Sigmoid colon (tissue), 7 donors: ENCODE data around the gene NLRP4. TPM values are rescaled to one million over a fixed set of nuclear protein-coding genes. Genes with fewer than 3 reads are reported as not detected.
"Not testable (repeated sequence)": the region's sequence is repeated elsewhere in the genome, so short reads cannot be mapped to it uniquely, and the experiment has no call there.

Experiments used
- DNase-seq: peaks from one replicate; pipeline ENCODE4 v3.0.0-alpha.2; 2019
- H3K27ac ChIP-seq, 4 donors: fragments of 200-600 bp; sonication (generic); one replicate each; pipeline ENCODE4 v1.5.1; 2016 to 2019; ENCODE audit warnings: mild to moderate bottlenecking in 1 of 4
- H3K27me3 ChIP-seq, 3 donors: fragments of 200-600 bp; sonication (generic); one replicate each; pipeline ENCODE4 v1.5.1; 2019; ENCODE audit warnings: mild to moderate bottlenecking in 1 of 3
- H3K36me3 ChIP-seq, 4 donors: fragments of 200-600 bp; sonication (generic); one replicate each; pipeline ENCODE4 v1.5.1; 2016 to 2019
- H3K4me1 ChIP-seq, 4 donors: fragments of 200-600 bp; sonication (generic); one replicate each; pipeline ENCODE4 v1.5.1; 2017 to 2019
- H3K4me3 ChIP-seq, 4 donors: fragments of 200-600 bp; sonication (generic); one replicate each; pipeline ENCODE4 v1.5.1; 2017 to 2019; ENCODE audit warnings: mild to moderate bottlenecking in 2 of 4, moderate library complexity in 1 of 4
- H3K9me3 ChIP-seq, 4 donors: fragments of 200-600 bp in 3 of 4; sonication (generic) in 3 of 4; one replicate each; pipeline versions ENCODE4 v1.5.1 to v1.6.1; 2013 to 2019
- CTCF ChIP-seq, 4 experiments: fragments of 450-650 bp in 3 of 4; fragments of 200-600 bp in 1 of 4; IDR thresholded peaks; one replicate each; pipeline ENCODE4 v1.5.1; 2016 to 2019; ENCODE audit warnings: antibody characterized with exemption in 4 of 4, mild to moderate bottlenecking in 3 of 4, moderate library complexity in 2 of 4
- EP300 ChIP-seq, 4 donors: sonication (generic); formaldehyde crosslinking; IDR thresholded peaks; one replicate each; pipeline ENCODE4 v1.6.1; 2017; ENCODE audit warnings: antibody characterized with exemption in 4 of 4
- POLR2A ChIP-seq, 2 donors: fragments of 450-650 bp; IDR thresholded peaks; one replicate each; pipeline ENCODE4 v1.6.1; 2016; ENCODE audit warnings: antibody characterized with exemption in 2 of 2, mild to moderate bottlenecking in 2 of 2, moderate library complexity in 2 of 2
- POLR2AphosphoS5 ChIP-seq, 4 donors: sonication (generic); formaldehyde crosslinking; IDR thresholded peaks; one replicate each; pipeline ENCODE4 v1.6.1; 2017; ENCODE audit warnings: antibody characterized with exemption in 4 of 4
- WGBS, 2 donors: extraction: QIAGEN DNeasy Blood & Tissue Kit; methylation state at CpG; one replicate each; pipeline ENCODE4 v1.1.7; 2013; 5-methylcytosine and 5-hydroxymethylcytosine counted together
- intact Hi-C: fragments of 100-400 bp; cut with DNase I; formaldehyde crosslinking; loops from one replicate; pipeline ENCODE4 v1.15.1; 2023
- polyA plus RNA-seq, 3 donors: library from polyadenylated mRNA; stranded (reverse); fragments of 200-250 nt; gene quantifications; one replicate each; pipeline ENCODE4 v1.2.3, GENCODE V29; 2013
- total RNA-seq, 4 donors: library from RNA; depleted of rRNA; stranded (reverse); fragments of >200 nt; gene quantifications; one replicate each; pipeline ENCODE4 v1.1.0, GENCODE V29; 2016
- donor health status: healthy with polysubstance abuse.
- donor health status: Bipolar disorder and iron deficiency.
- donor health status: healthy.

The NLRP4 gene
- total and polyA plus RNA-seq, 7 donors: 0.17 TPM; not detected in 6

GRCh38 chr19:55927991-55928390 lies 91.7 kb downstream of the NLRP4 start:
- Histone ChIP-seq H3K9me3 (peaks cover 0 to 6% (median 0%) of the 10 kb centered on the region in 4 donors), H3K27ac (no peak overlapping the region), H3K4me1 (no peaks in the 10 kb centered on the region), H3K27me3 (no peaks in the 10 kb centered on the region), H3K36me3 (no peaks in the 10 kb centered on the region), H3K4me3 (no peak overlapping the region)
- 76 to 79% methylated on average over 8 of the region's 8 CpGs for WGBS, 2 donors
- intact Hi-C loops: no loop called here
- TF ChIP-seq POLR2A (IDR thresholded peaks at IDR 0.05): no peak
- TF ChIP-seq CTCF (IDR thresholded peaks at IDR 0.05): no peak
- no peak for TF ChIP-seq POLR2AphosphoS5 (IDR thresholded peaks at IDR 0.05)
- no peak for DNase-seq

GRCh38 chr19:55929258-55929657 lies 92.9 kb downstream of the NLRP4 start:
- DNase-seq, intact Hi-C loops, H3K27me3 ChIP-seq, H3K36me3 ChIP-seq, H3K4me3 ChIP-seq, H3K27ac ChIP-seq, H3K4me1 ChIP-seq, H3K9me3 ChIP-seq: not testable (repeated sequence)
- WGBS, 2 donors: 86 to 94% methylated on average over 5 of the region's 5 CpGs

GRCh38 chr19:55930996-55931515 lies 94.7 kb downstream of the NLRP4 start:
- Histone ChIP-seq H3K36me3 (no peaks in the 10 kb centered on the region), H3K27me3 (no peaks in the 10 kb centered on the region), H3K27ac (no peak overlapping the region), H3K4me3 (no peak overlapping the region), H3K4me1 (no peaks in the 10 kb centered on the region), H3K9me3 (no peaks in the 10 kb centered on the region)
- intact Hi-C loops: no loop called here
- 73 to 86% methylated on average over 14 of the region's 14 CpGs for WGBS, 2 donors
- DNase-seq: no peak
- no peak for TF ChIP-seq POLR2A (IDR thresholded peaks at IDR 0.05)
- no peak for TF ChIP-seq POLR2AphosphoS5 (IDR thresholded peaks at IDR 0.05)
- TF ChIP-seq CTCF (IDR thresholded peaks at IDR 0.05): no peak
- TF ChIP-seq EP300 (IDR thresholded peaks at IDR 0.05): no peak

Other genes starting within 250 kb of the NLRP4 start
- gene FIZ1, start 237.0 kb upstream of the NLRP4 start, total RNA-seq: 1 to 10 TPM; 3.5 to 9.6 (median 9.1) TPM
- gene FIZ1, start 237.0 kb upstream of the NLRP4 start, polyA plus RNA-seq: 1 to 10 TPM; 5.3 to 9.0 (median 7.2) TPM
- gene ZNF524, start 236.3 kb upstream of the NLRP4 start, total RNA-seq: 10 to 100 TPM; 24.5 to 37.1 (median 31.3) TPM
- 10 to 100 TPM; 44.1 to 49.2 (median 45.5) TPM for gene ZNF524, start 236.3 kb upstream of the NLRP4 start, polyA plus RNA-seq
- gene ZNF865, start 230.9 kb upstream of the NLRP4 start, total RNA-seq: 1 to 10 TPM; 2.3 to 8.6 (median 3.4) TPM
- gene ZNF865, start 230.9 kb upstream of the NLRP4 start, polyA plus RNA-seq: 1 to 10 TPM; 2.4 to 9.3 (median 3.0) TPM
- gene ZNF784, start 212.0 kb upstream of the NLRP4 start, total RNA-seq: 1 to 10 TPM; 2.8 to 9.1 (median 3.7) TPM
- 1 to 10 TPM; 7.2 to 8.2 (median 7.2) TPM for gene ZNF784, start 212.0 kb upstream of the NLRP4 start, polyA plus RNA-seq
- 10 to 100 TPM; 23.5 to 45.5 (median 31.1) TPM for gene ZNF580, start 195.5 kb upstream of the NLRP4 start, total RNA-seq
- gene ZNF580, start 195.5 kb upstream of the NLRP4 start, polyA plus RNA-seq: 10 to 100 TPM; 10.4 to 27.9 (median 13.8) TPM
- 10 to 100 TPM; 18.2 to 43.2 (median 24.5) TPM for gene ZNF581, start 192.9 kb upstream of the NLRP4 start, total RNA-seq
- 10 to 100 TPM; 17.1 to 24.4 (median 23.4) TPM for gene ZNF581, start 192.9 kb upstream of the NLRP4 start, polyA plus RNA-seq
- gene CCDC106, start 188.3 kb upstream of the NLRP4 start, total RNA-seq: 10 to 100 TPM; 16.6 to 22.9 (median 20.2) TPM
- gene CCDC106, start 188.3 kb upstream of the NLRP4 start, polyA plus RNA-seq: 10 to 100 TPM in 2 of 3 donors, 1 to 10 TPM in 1; 5.5 to 10.8 (median 10.0) TPM
- gene U2AF2, start 181.5 kb upstream of the NLRP4 start, total RNA-seq: 10 to 100 TPM; 52.1 to 79.7 (median 65.4) TPM
- 100 to 1,000 TPM in 1 of 3 donors, 10 to 100 TPM in 2; 81.7 to 162 (median 86.9) TPM for gene U2AF2, start 181.5 kb upstream of the NLRP4 start, polyA plus RNA-seq
- 10 to 100 TPM; 22.8 to 54.3 (median 34.6) TPM for gene EPN1, start 161.3 kb upstream of the NLRP4 start, total RNA-seq
- gene EPN1, start 161.3 kb upstream of the NLRP4 start, polyA plus RNA-seq: 100 to 1,000 TPM; 137 to 162 (median 146) TPM
- gene NLRP9, start 98.1 kb upstream of the NLRP4 start, total RNA-seq: not detected
- not detected for gene NLRP9, start 98.1 kb upstream of the NLRP4 start, polyA plus RNA-seq
- not detected for gene RFPL4A, start 77.4 kb upstream of the NLRP4 start, total RNA-seq
- under 1 TPM in 1 of 3 donors, not detected in 2; 0.19 TPM for gene RFPL4A, start 77.4 kb upstream of the NLRP4 start, polyA plus RNA-seq
- not detected for gene RFPL4AL1, start 67.4 kb upstream of the NLRP4 start, total RNA-seq
- under 1 TPM in 1 of 3 donors, not detected in 2; 0.12 TPM for gene RFPL4AL1, start 67.4 kb upstream of the NLRP4 start, polyA plus RNA-seq
- not detected for gene NLRP11, start 4.5 kb upstream of the NLRP4 start, total RNA-seq
- under 1 TPM in 1 of 3 donors, not detected in 2; 0.04 TPM for gene NLRP11, start 4.5 kb upstream of the NLRP4 start, polyA plus RNA-seq
- not detected for gene NLRP13, start 95.8 kb downstream of the NLRP4 start, total RNA-seq
- gene NLRP13, start 95.8 kb downstream of the NLRP4 start, polyA plus RNA-seq: not detected
- gene NLRP8, start 111.3 kb downstream of the NLRP4 start, total RNA-seq: not detected
- not detected for gene NLRP8, start 111.3 kb downstream of the NLRP4 start, polyA plus RNA-seq
- gene NLRP5, start 150.2 kb downstream of the NLRP4 start, total RNA-seq: not detected
- not detected for gene NLRP5, start 150.2 kb downstream of the NLRP4 start, polyA plus RNA-seq